ENCODE measurements around the gene TGFBR3.

The TGFBR3 gene

DNA sequence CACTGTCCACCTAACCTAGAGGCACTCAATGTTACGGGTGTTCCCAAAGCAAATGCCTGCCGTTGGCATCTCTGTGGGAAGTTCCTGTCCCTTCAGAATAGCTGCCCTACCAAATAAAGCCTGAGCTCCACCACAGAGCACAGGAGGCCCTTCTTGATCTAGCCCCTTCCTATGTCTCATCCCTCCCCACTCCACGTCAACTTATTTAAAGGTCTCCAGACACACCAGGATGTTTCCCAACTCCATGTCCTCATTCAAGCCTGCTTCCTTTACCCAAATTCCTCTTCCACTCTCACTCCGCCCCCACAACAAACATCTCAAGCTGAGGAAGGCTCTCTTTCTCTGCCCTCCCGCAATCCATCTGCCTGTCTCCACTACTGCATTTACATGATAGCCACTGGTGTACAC, 87.7 kb downstream of the TGFBR3 start:
- Histone ChIP-seq H3K4me1 (ENCODE audit: insufficient read depth, low read length) (no peaks in the 10 kb centered on the region), H3K36me3 (ENCODE audit: insufficient read depth, low read length) (no peaks in the 10 kb centered on the region; the same call in 1 of the 2 replicates), H3K9ac (ENCODE audit: low read depth, low read length) (no peak overlapping the region)

GRCh38 chr1:91797164-91797563, 88.8 kb downstream of the TGFBR3 start:
- no peaks in the 10 kb centered on the region for H3K9me3 ChIP-seq (ENCODE audit: control insufficient read depth, insufficient read depth, low read length)
- H3K36me3 ChIP-seq (ENCODE audit: insufficient read depth, low read length) = no peaks in the 10 kb centered on the region; the same call in 1 of the 2 replicates
- no peak overlapping the region for H3K9ac ChIP-seq (ENCODE audit: low read depth, low read length)
- peaks cover 6% of the 10 kb centered on the region for H3K4me1 ChIP-seq (ENCODE audit: insufficient read depth, low read length)

More for the DNA sequence above, 87.7 kb downstream of the TGFBR3 start:
- H3K9me3 ChIP-seq (ENCODE audit: control insufficient read depth, insufficient read depth, low read length) = no peaks in the 10 kb centered on the region

DNA sequence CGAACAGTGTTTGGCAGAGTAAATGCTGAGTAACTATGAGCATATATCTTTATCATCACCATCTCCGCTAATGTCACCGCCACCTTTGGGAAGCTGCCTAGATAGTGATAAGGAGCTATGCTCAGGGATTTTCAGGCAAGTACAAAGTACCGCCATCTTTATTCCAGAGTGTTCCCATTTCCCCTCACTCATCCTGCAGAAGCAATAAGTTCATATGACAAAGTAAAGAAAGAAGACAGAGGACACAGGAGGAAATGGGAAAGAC, 89.6 kb downstream of the TGFBR3 start:
- Histone ChIP-seq H3K9ac (ENCODE audit: low read depth, low read length) (no peak overlapping the region), H3K4me1 (ENCODE audit: insufficient read depth, low read length) (peaks cover 14% of the 10 kb centered on the region), H3K36me3 (ENCODE audit: insufficient read depth, low read length) (no peaks in the 10 kb centered on the region; the same call in 1 of the 2 replicates), H3K9me3 (ENCODE audit: control insufficient read depth, insufficient read depth, low read length) (no peaks in the 10 kb centered on the region)

- no peaks in the 10 kb centered on the region for H3K9me3 ChIP-seq (ENCODE audit: control insufficient read depth, insufficient read depth, low read length)
- no peaks in the 10 kb centered on the region; the same call in 1 of the 2 replicates for H3K36me3 ChIP-seq (ENCODE audit: insufficient read depth, low read length)
- no peak overlapping the region for H3K9ac ChIP-seq (ENCODE audit: low read depth, low read length)
- peaks cover 19% of the 10 kb centered on the region for H3K4me1 ChIP-seq (ENCODE audit: insufficient read depth, low read length)
Measured at GRCh38 chr1:91795591-91796389, 90.2 kb downstream of the TGFBR3 start.

DNA sequence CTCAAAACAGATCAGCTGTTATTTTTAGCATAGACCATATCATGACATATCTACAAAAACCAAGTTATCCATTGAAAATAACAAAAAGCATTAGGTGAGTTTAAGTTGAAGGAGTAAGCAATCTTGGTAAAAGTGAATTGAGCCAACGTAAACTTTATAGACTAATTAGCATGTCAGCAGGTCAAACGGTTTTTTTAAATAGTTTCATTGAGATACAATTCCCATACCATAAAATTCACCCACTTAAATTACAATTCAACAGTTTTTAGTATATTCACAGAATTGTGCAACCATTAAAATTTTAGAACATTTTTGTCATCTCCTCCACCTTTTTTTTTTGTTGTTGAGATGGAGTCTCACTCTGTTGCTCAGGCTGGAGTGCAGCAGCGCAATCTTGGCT, 92.1 kb downstream of the TGFBR3 start:
- Histone ChIP-seq H3K9me3 (ENCODE audit: control insufficient read depth, insufficient read depth, low read length) (no peaks in the 10 kb centered on the region), H3K36me3 (ENCODE audit: insufficient read depth, low read length) (no peaks in the 10 kb centered on the region; the same call in 1 of the 2 replicates), H3K4me1 (ENCODE audit: insufficient read depth, low read length) (peaks cover 27% of the 10 kb centered on the region), H3K9ac (ENCODE audit: low read depth, low read length) (no peak overlapping the region)

GRCh38 chr1:91793189-91793588, 92.8 kb downstream of the TGFBR3 start:
- H3K4me1 ChIP-seq (ENCODE audit: insufficient read depth, low read length) = peaks cover 27% of the 10 kb centered on the region
- H3K9me3 ChIP-seq (ENCODE audit: control insufficient read depth, insufficient read depth, low read length) = no peaks in the 10 kb centered on the region
- H3K9ac ChIP-seq (ENCODE audit: low read depth, low read length) = no peak overlapping the region
- H3K36me3 ChIP-seq (ENCODE audit: insufficient read depth, low read length) = no peaks in the 10 kb centered on the region; the same call in 1 of the 2 replicates

GRCh38 chr1:91792489-91793071, 93.4 kb downstream of the TGFBR3 start:
- H3K9me3 ChIP-seq (ENCODE audit: control insufficient read depth, insufficient read depth, low read length) = no peaks in the 10 kb centered on the region
- H3K4me1 ChIP-seq (ENCODE audit: insufficient read depth, low read length) = peaks cover 27% of the 10 kb centered on the region
- H3K36me3 ChIP-seq (ENCODE audit: insufficient read depth, low read length) = no peaks in the 10 kb centered on the region; the same call in 1 of the 2 replicates
- H3K9ac ChIP-seq (ENCODE audit: low read depth, low read length) = no peak overlapping the region

- Histone ChIP-seq H3K4me1 (ENCODE audit: insufficient read depth, low read length) (peaks cover 27% of the 10 kb centered on the region), H3K9me3 (ENCODE audit: control insufficient read depth, insufficient read depth, low read length) (no peaks in the 10 kb centered on the region), H3K9ac (ENCODE audit: low read depth, low read length) (no peak overlapping the region), H3K36me3 (ENCODE audit: insufficient read depth, low read length) (no peaks in the 10 kb centered on the region; the same call in 1 of the 2 replicates)
Measured at GRCh38 chr1:91791691-91792488, 94.1 kb downstream of the TGFBR3 start.

DNA sequence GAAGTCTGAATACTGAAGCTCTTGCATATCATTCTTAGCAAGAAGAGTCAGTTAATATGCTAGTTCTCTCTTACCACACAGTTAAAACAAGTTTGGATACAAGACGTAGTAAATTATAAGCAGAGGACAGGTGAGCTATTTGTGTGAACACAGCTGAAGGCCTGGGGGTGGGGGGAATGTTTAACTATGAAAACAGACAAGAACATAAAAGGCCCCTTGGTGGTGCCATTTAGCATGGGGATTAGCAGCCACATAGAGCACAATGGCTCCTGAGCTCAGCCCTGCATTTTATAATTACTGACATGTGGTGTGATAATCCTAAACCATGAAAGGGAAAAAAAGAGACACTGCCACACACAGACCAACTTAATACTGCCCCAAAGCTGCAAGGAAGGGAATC, 94.8 kb downstream of the TGFBR3 start:
- Histone ChIP-seq H3K9me3 (ENCODE audit: control insufficient read depth, insufficient read depth, low read length) (no peaks in the 10 kb centered on the region), H3K9ac (ENCODE audit: low read depth, low read length) (no peak overlapping the region), H3K4me1 (ENCODE audit: insufficient read depth, low read length) (peaks cover 27% of the 10 kb centered on the region), H3K36me3 (ENCODE audit: insufficient read depth, low read length) (no peaks in the 10 kb centered on the region; the same call in 1 of the 2 replicates)

DNA sequence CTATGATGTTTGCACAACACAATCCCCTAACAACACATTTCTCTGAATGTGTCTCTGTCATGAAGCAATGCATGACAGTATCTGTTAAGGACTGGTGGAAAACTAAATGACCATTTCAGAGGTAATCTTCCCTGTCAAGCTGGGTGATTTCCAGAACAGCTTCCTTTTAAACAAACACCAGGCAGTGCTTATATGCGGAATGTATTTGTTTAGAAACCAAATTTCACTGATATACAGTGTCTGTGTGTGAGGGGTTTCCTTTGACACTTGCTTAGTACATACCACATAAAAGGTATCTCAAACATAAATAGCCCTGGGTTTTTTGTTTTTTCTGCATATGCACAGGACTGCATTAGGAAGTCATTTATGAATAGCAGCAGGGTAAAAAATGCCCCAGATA, 95.6 kb downstream of the TGFBR3 start:
- Histone ChIP-seq H3K36me3 (ENCODE audit: insufficient read depth, low read length) (no peaks in the 10 kb centered on the region; the same call in 1 of the 2 replicates), H3K4me1 (ENCODE audit: insufficient read depth, low read length) (peaks cover 27% of the 10 kb centered on the region)

GRCh38 chr1:91789273-91789997, 96.5 kb downstream of the TGFBR3 start:
- peaks cover 27% of the 10 kb centered on the region for H3K4me1 ChIP-seq (ENCODE audit: insufficient read depth, low read length)
- H3K9ac ChIP-seq (ENCODE audit: low read depth, low read length) = no peak overlapping the region
- H3K36me3 ChIP-seq (ENCODE audit: insufficient read depth, low read length) = no peaks in the 10 kb centered on the region; the same call in 1 of the 2 replicates
- H3K9me3 ChIP-seq (ENCODE audit: control insufficient read depth, insufficient read depth, low read length) = no peaks in the 10 kb centered on the region

More for the DNA sequence above, 95.6 kb downstream of the TGFBR3 start:
- Histone ChIP-seq H3K9ac (ENCODE audit: low read depth, low read length) (no peak overlapping the region), H3K9me3 (ENCODE audit: control insufficient read depth, insufficient read depth, low read length) (no peaks in the 10 kb centered on the region)

DNA sequence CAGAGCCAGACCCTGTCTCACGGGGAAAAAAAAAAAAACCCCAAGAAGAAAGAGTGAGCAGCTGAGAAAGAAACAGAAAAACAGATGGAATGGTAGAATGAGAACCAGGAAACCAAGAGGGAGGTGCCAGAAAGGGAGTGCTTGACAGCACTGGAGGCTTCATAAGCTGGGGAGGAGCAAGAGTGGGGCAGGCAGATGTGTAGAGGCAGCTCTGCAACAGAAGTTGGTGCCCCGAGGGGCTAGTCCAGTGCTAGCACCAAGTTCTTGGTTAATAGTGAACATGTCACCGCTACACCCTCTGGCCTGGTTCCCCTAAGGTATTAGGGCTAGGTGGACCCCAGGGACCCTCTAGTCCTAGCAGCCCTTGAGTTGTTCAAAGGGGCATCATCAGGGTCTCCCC, 98.0 kb downstream of the TGFBR3 start:
- Histone ChIP-seq H3K9me3 (ENCODE audit: control insufficient read depth, insufficient read depth, low read length) (no peaks in the 10 kb centered on the region; the same call in 1 of the 2 replicates), H3K9ac (ENCODE audit: low read depth, low read length) (no peak overlapping the region), H3K36me3 (ENCODE audit: insufficient read depth, low read length) (no peaks in the 10 kb centered on the region; the same call in 1 of the 2 replicates), H3K4me1 (ENCODE audit: insufficient read depth, low read length) (peaks cover 27% of the 10 kb centered on the region)

GRCh38 chr1:91784616-91785015, 101.3 kb downstream of the TGFBR3 start:
- no peaks in the 10 kb centered on the region; the same call in 1 of the 2 replicates for H3K36me3 ChIP-seq (ENCODE audit: insufficient read depth, low read length)

DNA sequence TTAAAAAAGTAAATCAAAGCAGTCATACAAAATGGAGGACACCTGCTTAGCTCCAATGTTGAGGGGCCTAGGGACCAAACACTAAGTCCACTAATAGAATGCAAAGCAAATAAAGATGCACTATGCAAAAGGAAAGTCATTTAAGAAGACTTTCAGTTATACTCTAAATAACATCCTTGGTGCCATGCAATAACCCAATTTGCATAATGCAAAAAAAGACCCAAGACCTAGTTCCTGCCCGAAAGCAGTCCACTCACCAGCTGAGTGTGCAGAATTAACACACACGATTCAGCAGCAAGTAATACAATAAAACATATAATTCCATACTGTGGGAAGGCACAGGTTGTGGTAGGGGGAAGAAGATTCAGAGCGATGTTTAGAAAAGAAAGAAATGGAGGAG, 101.8 kb downstream of the TGFBR3 start:
- Histone ChIP-seq H3K9me3 (ENCODE audit: control insufficient read depth, insufficient read depth, low read length) (no peaks in the 10 kb centered on the region; the same call in 1 of the 2 replicates), H3K9ac (ENCODE audit: low read depth, low read length) (no peak overlapping the region), H3K36me3 (ENCODE audit: insufficient read depth, low read length) (no peaks in the 10 kb centered on the region; the same call in 1 of the 2 replicates)

More at GRCh38 chr1:91784616-91785015, 101.3 kb downstream of the TGFBR3 start:
- Histone ChIP-seq H3K4me1 (ENCODE audit: insufficient read depth, low read length) (no peaks in the 10 kb centered on the region), H3K9me3 (ENCODE audit: control insufficient read depth, insufficient read depth, low read length) (no peaks in the 10 kb centered on the region; the same call in 1 of the 2 replicates), H3K9ac (ENCODE audit: low read depth, low read length) (no peak overlapping the region)

More for the DNA sequence above, 101.8 kb downstream of the TGFBR3 start:
- H3K4me1 ChIP-seq (ENCODE audit: insufficient read depth, low read length) = peaks cover 4% of the 10 kb centered on the region

Measured in ES-I3 (cell line).